ENCODE results near the gene PDE6A.
"Not testable (repeated sequence)": the region's sequence is repeated elsewhere in the genome, so short reads cannot be mapped to it uniquely, and the experiment has no call there.

The PDE6A gene

GRCh38 chr5:149894237-149894636 is 50.4 kb downstream of the PDE6A start:
- DNase-seq (ENCODE audit: low spot score), result no peak

GRCh38 chr5:149893403-149893931 is 51.1 kb downstream of the PDE6A start:
- DNase-seq (ENCODE audit: low spot score), result no peak

GRCh38 chr5:149892594-149892993 is 52.0 kb downstream of the PDE6A start:
- no peak for DNase-seq (ENCODE audit: low spot score)

DNA sequence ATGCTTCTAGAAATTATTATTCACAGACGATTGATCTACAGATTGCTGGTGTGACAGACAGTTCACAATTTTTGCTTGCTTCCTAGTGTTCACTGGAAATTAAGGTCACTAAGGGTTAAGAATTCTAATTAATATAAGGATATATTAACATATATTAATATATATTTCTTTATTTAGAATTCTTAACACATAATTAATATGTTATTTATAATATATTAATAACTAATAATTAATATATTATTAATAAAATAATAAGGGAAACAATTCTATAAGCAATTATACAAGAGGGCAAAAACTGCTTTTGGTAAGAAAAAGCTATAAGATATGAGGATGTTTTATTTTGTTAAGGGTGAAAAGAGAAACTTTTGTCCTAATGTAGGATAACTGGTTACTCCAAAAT is 56.3 kb downstream of the PDE6A start:
- DNase-seq (ENCODE audit: low spot score), result no peak

- DNase-seq (ENCODE audit: low spot score), result no peak
Observed at GRCh38 chr5:149887622-149888183, 56.9 kb downstream of the PDE6A start.

GRCh38 chr5:149886692-149887470 is 57.7 kb downstream of the PDE6A start:
- DNase-seq (ENCODE audit: low spot score), result no peak

DNA sequence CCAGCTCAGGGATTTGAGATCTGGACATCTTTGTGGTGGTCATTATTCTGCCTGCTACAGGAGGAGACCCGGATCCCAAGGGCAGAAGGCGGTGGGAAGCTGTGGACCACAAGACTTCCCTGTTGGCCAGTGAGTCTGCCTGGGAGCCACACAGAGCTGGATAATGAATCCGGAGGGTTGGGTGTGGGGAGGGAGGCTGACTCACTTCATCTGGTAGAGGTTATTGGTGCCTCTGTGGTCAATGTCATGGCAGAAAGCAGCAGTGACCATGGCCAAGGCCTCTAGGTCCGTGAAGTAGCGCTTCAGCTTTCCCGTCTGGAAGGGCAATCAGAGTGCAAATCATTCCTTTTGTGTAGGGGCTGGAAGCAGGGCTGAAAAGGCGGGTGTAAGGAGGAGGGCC is 58.5 kb downstream of the PDE6A start:
- DNase-seq (ENCODE audit: low spot score), result no peak

DNA sequence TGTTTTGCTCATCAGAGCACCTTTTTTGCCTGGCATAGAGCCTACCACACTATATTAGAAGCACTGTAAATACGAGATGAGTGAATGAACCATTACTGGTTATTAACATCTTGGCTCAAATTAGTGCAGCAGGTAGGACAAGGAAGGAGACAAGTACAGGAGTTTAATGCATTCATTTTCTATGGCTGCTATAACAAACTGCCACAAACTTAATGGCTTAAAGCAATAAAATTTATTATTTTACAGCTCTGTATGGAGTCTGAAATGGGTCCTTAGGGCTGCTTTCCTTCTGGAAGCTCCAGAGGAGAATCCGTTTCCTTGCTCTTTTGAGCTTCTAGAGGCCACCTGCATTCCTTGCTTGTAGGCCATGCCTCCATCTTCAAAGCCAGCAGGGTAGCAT is 59.1 kb downstream of the PDE6A start:
- no peak for DNase-seq (ENCODE audit: low spot score)

GRCh38 chr5:149883550-149883949 is 61.0 kb downstream of the PDE6A start:
- no peak for DNase-seq (ENCODE audit: low spot score)

GRCh38 chr5:149882633-149883032 is 62.0 kb downstream of the PDE6A start:
- not testable (repeated sequence) for DNase-seq (ENCODE audit: low spot score)

GRCh38 chr5:149881874-149882273 is 62.7 kb downstream of the PDE6A start:
- no peak for DNase-seq (ENCODE audit: low spot score)

GRCh38 chr5:149881069-149881622 is 63.4 kb downstream of the PDE6A start:
- no peak for DNase-seq (ENCODE audit: low spot score)

- DNase-seq (ENCODE audit: low spot score), result not testable (repeated sequence)
Observed at GRCh38 chr5:149879593-149879992, 65.0 kb downstream of the PDE6A start.

DNA sequence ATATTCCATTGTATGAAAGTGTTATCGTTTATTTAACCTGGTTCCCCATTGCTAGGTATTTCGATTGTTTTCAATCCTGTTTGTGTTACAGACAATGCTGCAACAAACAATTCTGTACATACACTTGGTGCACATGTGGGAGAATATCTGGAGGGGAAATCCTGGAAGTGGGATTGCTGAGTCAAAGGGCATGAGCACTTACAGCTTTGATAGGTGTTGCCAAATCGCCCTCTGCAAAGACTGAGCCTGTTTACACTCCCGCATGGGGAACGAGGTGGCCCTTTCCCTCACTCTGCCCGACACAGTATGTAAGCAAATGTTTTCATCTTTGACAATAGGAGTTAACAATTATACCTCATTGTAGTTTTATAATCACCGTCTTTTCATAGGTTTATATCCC is 66.2 kb downstream of the PDE6A start:
- DNase-seq (ENCODE audit: low spot score), result no peak

DNA sequence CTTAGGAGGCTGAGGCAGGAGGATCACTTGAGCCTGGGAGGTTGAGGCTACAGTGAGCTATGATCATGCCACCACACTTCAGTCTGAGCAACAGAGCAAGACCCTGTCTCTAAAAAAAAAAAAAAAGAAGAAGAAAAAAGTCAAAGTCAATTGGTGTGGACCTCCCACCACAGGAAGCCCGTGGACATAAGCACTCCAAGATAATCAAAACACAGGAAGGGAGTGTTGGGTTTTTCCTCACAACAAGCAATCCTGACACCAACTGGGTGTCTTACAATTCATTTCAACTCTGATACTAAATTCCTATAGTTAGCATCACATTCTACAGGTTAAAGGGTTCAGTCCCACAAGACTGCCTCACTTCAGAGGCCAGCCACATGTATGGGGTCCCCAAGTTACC is 70.7 kb downstream of the PDE6A start:
- no peak for DNase-seq (ENCODE audit: low spot score)

- no peak for DNase-seq (ENCODE audit: low spot score)
Observed at GRCh38 chr5:149872351-149873040, 72.1 kb downstream of the PDE6A start.

DNA sequence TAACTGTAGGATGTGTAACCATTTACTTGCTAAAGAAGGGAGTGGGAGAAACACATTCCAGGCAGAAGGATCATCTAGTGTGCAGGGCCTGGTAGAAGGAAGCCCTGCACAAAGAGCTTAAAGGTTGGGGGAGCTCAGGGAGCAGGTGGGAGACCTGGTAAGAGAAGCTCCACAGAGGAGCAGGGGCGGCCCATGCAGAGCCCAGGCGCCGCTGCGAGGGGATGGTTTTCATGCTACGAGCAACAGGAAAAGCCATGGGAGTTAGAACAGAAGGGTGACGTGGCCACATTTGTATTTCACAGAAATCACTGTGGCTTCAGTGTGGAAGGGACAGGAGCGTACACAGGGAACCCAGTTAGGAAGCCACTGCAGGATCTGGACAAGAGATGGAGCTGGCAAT is 73.1 kb downstream of the PDE6A start:
- DNase-seq (ENCODE audit: low spot score), result no peak

DNA sequence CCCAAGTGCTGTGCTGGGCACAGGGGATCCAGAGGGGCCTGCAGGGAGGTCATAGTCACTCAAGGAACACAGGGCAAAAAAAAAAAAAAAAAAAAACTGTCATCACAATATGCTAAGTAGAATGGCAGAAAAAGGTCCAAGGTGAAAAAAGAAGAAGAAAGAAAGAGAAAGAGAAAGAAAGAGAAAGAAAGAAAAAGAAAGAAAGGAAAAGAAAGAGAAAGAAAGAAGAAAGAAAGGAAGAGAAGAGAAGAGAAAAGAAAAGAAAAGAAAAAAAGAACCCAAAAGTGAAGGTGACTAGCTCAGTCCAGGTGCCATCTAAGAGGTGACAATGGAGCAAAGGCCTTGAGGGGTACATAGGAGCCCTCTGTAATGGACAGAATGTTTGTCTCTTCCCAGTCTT is 73.9 kb downstream of the PDE6A start:
- no peak for DNase-seq (ENCODE audit: low spot score)

DNA sequence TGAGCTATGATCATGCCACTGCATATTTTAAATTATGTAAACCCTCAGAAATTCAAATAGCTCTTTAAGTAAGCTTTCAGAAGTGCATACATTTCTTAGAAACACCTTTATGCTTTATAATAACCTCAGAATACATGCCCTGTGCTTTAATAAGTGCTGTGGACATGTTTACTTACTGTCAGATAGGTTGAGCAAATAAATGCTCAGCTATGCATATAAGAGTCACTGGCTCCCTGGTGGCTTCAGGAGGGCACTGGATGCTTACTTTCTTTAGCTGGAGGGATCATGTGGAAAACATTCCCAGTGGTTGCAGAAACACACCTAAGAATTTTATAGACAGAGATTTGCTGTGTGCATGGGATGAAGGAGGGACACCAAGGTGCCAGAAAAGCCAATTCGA is 74.4 kb downstream of the PDE6A start:
- no peak for DNase-seq (ENCODE audit: low spot score)

DNA sequence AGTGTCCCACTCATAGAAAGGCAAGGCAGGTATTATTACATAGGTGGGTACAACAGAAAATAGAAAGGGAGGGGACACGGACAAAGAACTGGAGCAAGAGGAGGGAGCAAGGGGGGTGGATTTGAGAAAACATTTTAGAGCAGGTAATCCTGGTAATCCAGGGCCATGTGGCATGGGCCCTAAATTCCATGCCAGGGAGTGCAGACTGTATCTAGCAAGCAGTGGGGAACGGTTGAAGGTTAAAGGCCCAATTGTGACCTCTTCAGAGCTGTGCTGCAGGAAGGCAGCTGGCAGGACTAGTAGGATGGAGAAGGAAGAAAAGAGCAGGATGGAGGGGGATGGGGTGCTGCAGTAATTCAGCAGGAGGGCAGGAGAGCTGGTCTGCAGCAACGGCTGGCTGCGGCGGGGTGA is 75.2 kb downstream of the PDE6A start:
- DNase-seq (ENCODE audit: low spot score), result no peak

GRCh38 chr5:149865746-149866145 is 78.8 kb downstream of the PDE6A start:
- DNase-seq (ENCODE audit: low spot score), result no peak

GRCh38 chr5:149863830-149864229 is 80.8 kb downstream of the PDE6A start:
- DNase-seq (ENCODE audit: low spot score), result no peak

DNA sequence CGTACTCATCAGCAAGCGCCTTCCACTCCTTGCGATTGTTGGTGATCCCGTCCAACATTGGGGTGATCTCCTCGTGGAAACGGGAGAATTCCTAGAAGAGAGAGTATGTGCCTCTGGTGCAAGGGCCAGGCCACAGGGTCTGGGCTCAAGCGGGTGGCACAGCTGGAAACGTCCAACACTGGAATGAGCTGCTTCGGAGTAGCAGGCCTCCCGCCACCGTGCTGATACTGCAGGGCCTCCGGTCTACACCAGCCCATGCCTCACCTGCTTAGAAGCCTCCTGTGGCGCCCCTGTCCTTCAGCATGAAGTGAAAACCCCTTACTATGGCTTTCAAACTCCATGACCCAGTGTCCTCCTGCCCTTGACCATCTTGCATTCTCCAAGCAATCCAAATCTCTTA is 81.4 kb downstream of the PDE6A start:
- DNase-seq (ENCODE audit: low spot score), result no peak

Data from GM03348 (cell line).